Lung (tissue), 12 donors: ENCODE measurements around the gene DSTN. TPM values are rescaled to one million over a fixed set of nuclear protein-coding genes. Genes with fewer than 3 reads are reported as not detected.

Experiments used
- ATAC-seq: fragments of 200-7000 bp; cut with Tn5 transposase; one replicate; pipeline ENCODE4 v1.9.1; 2020; ENCODE audit warnings: moderate number of reproducible peaks; ENCODE audit not compliant: insufficient read depth, low FRiP score
- DNase-seq, 3 donors: peaks; one replicate each; pipeline ENCODE4 v3.0.0-alpha.2; 2013 to 2017
- H3K27ac ChIP-seq, 2 donors: one replicate each; pipeline ENCODE4 v1.5.1; 2013; ENCODE audit warnings: mild to moderate bottlenecking in 2 of 2, moderate library complexity in 2 of 2, control low read depth in 1 of 2, inconsistent platforms in 1 of 2, low read depth in 1 of 2, low read length in 1 of 2
- H3K27me3 ChIP-seq, 3 donors: one replicate each; pipeline ENCODE4 v1.5.1; 2013; ENCODE audit warnings: low read length in 2 of 3; ENCODE audit not compliant: control insufficient read depth in 3 of 3, insufficient read depth in 3 of 3
- H3K36me3 ChIP-seq, 4 donors: one replicate each; pipeline ENCODE4 v1.5.1; 2013; ENCODE audit warnings: low read length in 4 of 4, mild to moderate bottlenecking in 1 of 4, moderate library complexity in 1 of 4; ENCODE audit not compliant: control insufficient read depth in 4 of 4, insufficient read depth in 4 of 4
- H3K4me1 ChIP-seq, 5 donors: one replicate each; pipeline ENCODE4 v1.5.1; 2013; ENCODE audit warnings: low read length in 5 of 5, mild to moderate bottlenecking in 2 of 5, moderate library complexity in 1 of 5; ENCODE audit not compliant: control insufficient read depth in 5 of 5, insufficient read depth in 5 of 5
- H3K4me3 ChIP-seq: one replicate; pipeline ENCODE4 v1.5.1; 2013; ENCODE audit warnings: mild to moderate bottlenecking, control low read depth, moderate library complexity
- H3K9ac ChIP-seq, 2 donors: one replicate each; pipeline ENCODE4 v1.5.1; 2013; ENCODE audit warnings: low read length in 2 of 2, control low read depth in 1 of 2; ENCODE audit not compliant: insufficient read depth in 1 of 2
- H3K9me3 ChIP-seq, 4 donors: one replicate each; pipeline ENCODE4 v1.5.1; 2013; ENCODE audit warnings: low read length in 3 of 4, mild to moderate bottlenecking in 1 of 4, moderate library complexity in 1 of 4; ENCODE audit not compliant: control insufficient read depth in 4 of 4, insufficient read depth in 3 of 4
- CTCF ChIP-seq: IDR thresholded peaks from 2 replicates; pipeline ENCODE4 v1.5.1; 2012; ENCODE audit warnings: mild to moderate bottlenecking; ENCODE audit errors: control extremely low read depth, extremely low read depth
- WGBS, 2 donors: extraction: QIAGEN DNeasy Blood & Tissue Kit; methylation state at CpG; one replicate each; pipeline ENCODE4 v1.1.7; 2013; 5-methylcytosine and 5-hydroxymethylcytosine counted together
- polyA plus RNA-seq, 2 donors: library from polyadenylated mRNA; stranded (reverse); fragments of 200-250 nt; gene quantifications; one replicate each; pipeline ENCODE4 v1.2.1, GENCODE V29; 2013
- total RNA-seq, 2 donors: library from RNA; depleted of rRNA in 1 of 2; stranded (reverse); fragments of >200 nt in 1 of 2; gene quantifications; one replicate each; pipeline ENCODE4 v1.2.1, GENCODE V29; 2014 to 2021
- donor health status: control.
- donor health status: control.
- donor health status: Bipolar disorder and iron deficiency.
- donor health status: healthy.
- donor health status: DM: yes; HTN: yes; CAD: no.

DSTN gene
- total and polyA plus RNA-seq, 4 donors, result 313 to 532 (median 380) TPM

GRCh38 chr20:17634661-17635331 is 64.9 kb downstream of the DSTN start:
- peaks cover 0 to 8% (median 0%) of the 10 kb centered on the region in 5 donors for H3K4me1 ChIP-seq
- TF ChIP-seq CTCF, result no peak
- no peaks in the 10 kb centered on the region for H3K27me3 ChIP-seq
- WGBS, 2 donors, result 37 to 55% methylated on average over 13 of the region's 13 CpGs
- no peaks in the 10 kb centered on the region for H3K9me3 ChIP-seq
- H3K36me3 ChIP-seq, result peaks cover 2 to 77% (median 40%) of the 10 kb centered on the region in 4 donors
- ATAC-seq (no peak), DNase-seq (no peak)
- peak overlapping the region in 1 of 2 donors; percentile 17 for H3K27ac ChIP-seq
- no peak overlapping the region for H3K4me3 ChIP-seq
- no peak overlapping the region for H3K9ac ChIP-seq

- no peak overlapping the region for H3K9ac ChIP-seq
- WGBS, 2 donors, result 75 to 80% methylated on average over 24 to 25 of the region's 25 CpGs
- no peaks in the 10 kb centered on the region for H3K9me3 ChIP-seq
- DNase-seq, result no peak
- no peak overlapping the region for H3K4me3 ChIP-seq
- ATAC-seq, result no peak
- no peaks in the 10 kb centered on the region for H3K27me3 ChIP-seq
- H3K36me3 ChIP-seq, result peaks cover 2 to 77% (median 40%) of the 10 kb centered on the region in 4 donors
- TF ChIP-seq CTCF, result no peak
- peak overlapping the region in 1 of 2 donors; percentile 9 for H3K27ac ChIP-seq
- peaks cover 0 to 8% (median 0%) of the 10 kb centered on the region in 5 donors for H3K4me1 ChIP-seq
Measured at GRCh38 chr20:17635332-17636244, 65.7 kb downstream of the DSTN start.

- WGBS, 2 donors, result 83 to 88% methylated on average over 24 of the region's 24 CpGs
- Histone ChIP-seq H3K27me3 (no peaks in the 10 kb centered on the region), H3K4me3 (no peak overlapping the region), H3K36me3 (peaks cover 2 to 81% (median 39%) of the 10 kb centered on the region in 4 donors), H3K4me1 (peaks cover 0 to 8% (median 0%) of the 10 kb centered on the region in 5 donors), H3K9ac (no peak overlapping the region), H3K27ac (no peak overlapping the region), H3K9me3 (no peaks in the 10 kb centered on the region)
- TF ChIP-seq CTCF, result no peak
- DNase-seq (peak; percentile 56 to 58 (median 57)), ATAC-seq (no peak)
Measured at GRCh38 chr20:17636523-17637412, 66.9 kb downstream of the DSTN start.
